HG03066 (cell line): ENCODE data around the gene ZDHHC8.
"Not testable (repeated sequence)": the region's sequence is repeated elsewhere in the genome, so short reads cannot be mapped to it uniquely, and the experiment has no call there.

Source experiments
- ATAC-seq: cut with Tn5 transposase; IDR thresholded peaks from one replicate; pipeline ENCODE4 v1.9.1; 2021; ENCODE audit warnings: low read depth; ENCODE audit not compliant: unreplicated experiment

The ZDHHC8 gene

DNA sequence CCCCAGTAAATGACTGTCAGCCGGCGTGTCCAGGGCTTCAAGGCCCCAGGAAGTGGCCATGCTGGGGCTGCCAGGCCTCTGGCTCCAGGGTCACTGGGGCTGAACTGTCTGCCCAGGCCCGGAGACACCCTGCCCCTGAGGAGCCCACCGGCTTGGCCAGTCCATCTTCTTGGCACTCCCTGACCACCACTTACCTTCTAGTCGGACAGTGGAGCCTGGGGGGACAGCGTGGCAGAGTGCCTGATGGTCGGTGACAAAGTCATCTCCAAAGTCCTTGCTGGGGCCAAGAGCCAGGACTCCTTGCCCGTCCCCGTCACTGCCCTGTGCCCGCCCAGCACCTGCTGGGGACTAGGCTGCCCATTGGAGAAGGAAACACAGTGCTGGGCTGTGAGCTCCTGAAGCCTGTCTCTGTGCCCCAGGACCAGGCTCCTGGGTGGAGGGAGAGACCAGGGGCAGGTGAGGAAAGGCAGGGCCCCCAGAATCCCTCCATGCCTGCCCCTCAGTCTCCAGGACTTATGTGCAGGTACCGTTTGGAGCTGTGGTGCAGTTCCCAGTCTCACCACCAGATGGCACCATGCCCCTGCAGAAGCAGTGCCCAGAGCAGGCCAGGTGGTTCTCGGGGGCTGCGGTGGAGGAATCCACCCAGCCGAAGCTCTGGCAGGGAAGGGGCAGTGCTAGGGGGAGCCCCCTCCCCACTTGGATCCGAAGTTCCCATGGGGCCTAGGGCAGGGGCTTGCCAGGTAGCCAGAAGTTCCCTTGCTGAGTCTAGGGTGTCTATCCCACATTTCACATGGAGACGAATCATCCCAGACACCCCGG is 25.2 kb downstream of the ZDHHC8 start:
- no peak for ATAC-seq

DNA sequence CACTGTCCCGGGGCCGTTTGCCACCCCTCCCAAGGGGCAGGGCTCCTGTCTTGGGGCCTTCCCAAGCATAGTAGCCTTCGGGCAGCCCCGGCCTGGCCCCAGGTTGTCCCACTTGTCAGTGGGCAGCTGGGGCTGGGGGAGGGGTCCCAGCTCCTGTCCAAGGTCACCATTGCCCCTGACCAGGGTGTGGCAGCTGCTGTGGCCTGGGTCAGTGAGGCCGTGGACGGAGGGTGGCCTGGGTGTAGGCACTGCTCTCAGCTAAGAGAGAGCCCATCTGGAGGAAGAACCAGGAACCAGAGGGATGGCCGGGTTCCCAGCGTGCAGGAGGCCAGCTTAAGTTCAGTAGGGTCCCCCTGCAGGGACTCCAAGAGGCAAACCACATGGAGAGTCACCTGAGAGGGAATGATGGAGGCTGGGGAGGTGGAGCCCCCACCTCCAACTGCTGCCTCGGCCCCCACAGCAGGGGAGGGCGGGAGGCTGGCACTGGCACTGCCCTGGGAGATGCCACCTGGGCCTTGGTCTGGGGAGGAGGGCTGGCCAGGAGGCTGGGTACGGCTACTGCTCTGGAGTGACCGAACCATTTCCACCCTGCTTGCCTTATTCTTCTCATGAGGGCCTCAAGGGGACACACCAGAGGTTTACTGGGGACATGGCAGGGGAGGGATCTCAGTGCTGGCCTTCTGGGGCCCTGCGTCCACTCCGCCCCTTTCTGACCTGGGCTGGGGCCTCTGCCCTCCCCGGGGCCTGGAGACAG is 26.0 kb downstream of the ZDHHC8 start:
- ATAC-seq, result no peak

GRCh38 chr22:20158391-20159036 is 26.9 kb downstream of the ZDHHC8 start:
- ATAC-seq, result no peak

DNA sequence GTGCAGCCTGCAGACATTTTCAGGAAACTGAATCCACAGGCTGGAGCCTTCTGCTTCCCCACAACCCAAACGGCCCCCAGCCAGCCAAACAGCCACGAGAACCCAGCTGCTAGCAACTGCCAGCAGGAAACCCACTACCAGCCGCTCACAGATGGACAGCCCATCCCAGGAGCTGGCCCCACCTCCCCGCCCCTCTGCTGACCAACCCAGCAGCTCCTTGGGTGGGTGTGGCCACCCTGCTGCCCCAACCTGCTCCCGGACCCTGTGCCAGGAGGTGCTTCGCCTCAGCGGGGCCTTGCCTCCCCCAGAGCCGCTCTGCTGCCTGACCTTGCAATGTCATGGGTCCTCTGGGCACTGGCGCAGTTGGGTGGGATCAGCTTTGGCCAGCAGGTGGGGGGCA is 27.5 kb downstream of the ZDHHC8 start:
- ATAC-seq, result no peak

GRCh38 chr22:20159531-20159930 is 27.9 kb downstream of the ZDHHC8 start:
- ATAC-seq, result not testable (repeated sequence)

- ATAC-seq, result no peak
Observed at GRCh38 chr22:20160041-20160440, 28.4 kb downstream of the ZDHHC8 start.

- ATAC-seq, result no peak
Observed at GRCh38 chr22:20164863-20165262, 33.3 kb downstream of the ZDHHC8 start.

DNA sequence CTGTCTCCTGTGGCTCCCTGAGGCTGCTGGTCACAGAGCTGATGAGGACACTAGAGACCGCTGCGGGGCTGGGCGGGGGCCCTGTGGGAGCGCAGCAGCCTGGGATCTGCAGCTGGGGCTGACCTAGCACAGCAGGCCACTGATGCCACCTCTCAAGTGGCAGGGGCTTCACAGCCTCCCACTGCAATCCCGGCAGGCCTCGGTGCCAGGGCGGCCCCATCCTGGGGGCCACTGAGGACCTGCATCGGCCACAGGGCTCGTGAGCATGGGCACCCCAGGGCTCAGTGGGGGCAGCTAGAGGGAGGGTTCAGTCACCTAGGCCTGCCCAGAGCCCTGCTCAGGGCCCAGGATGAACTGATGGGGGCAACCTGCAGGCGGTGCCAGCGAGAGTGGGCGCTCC is 33.8 kb downstream of the ZDHHC8 start:
- no peak for ATAC-seq

DNA sequence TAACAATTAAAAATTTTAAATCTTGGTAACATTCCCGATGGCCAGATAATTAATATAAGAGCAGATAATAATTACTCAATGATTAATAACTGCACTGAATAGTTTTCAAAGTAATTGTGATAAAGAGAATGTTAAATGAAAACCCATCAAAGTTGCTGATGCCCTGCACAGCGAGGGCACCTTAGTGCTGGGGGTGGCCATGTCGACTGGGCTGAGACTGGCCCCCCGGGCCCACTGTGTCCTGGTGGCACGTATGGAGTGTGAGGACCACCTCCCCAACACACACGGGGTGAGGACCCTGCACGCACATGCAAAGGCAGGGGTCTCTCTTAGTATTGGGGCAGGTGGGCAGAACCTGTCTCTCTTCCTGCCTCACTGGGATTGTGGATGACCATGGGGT is 34.3 kb downstream of the ZDHHC8 start:
- no peak for ATAC-seq

- ATAC-seq, result no peak
Observed at GRCh38 chr22:20166703-20167102, 35.1 kb downstream of the ZDHHC8 start.

- no peak for ATAC-seq
Observed at GRCh38 chr22:20167643-20168322, 36.2 kb downstream of the ZDHHC8 start.

GRCh38 chr22:20169253-20169822 is 37.7 kb downstream of the ZDHHC8 start:
- no peak for ATAC-seq

GRCh38 chr22:20170170-20170569 is 38.6 kb downstream of the ZDHHC8 start:
- ATAC-seq, result no peak

- no peak for ATAC-seq
Observed at GRCh38 chr22:20171288-20172140, 39.9 kb downstream of the ZDHHC8 start.

- no peak for ATAC-seq
Observed at GRCh38 chr22:20172141-20172613, 40.6 kb downstream of the ZDHHC8 start.

GRCh38 chr22:20173246-20173645 is 41.6 kb downstream of the ZDHHC8 start:
- no peak for ATAC-seq

- ATAC-seq, result no peak
Observed at GRCh38 chr22:20173772-20174171, 42.2 kb downstream of the ZDHHC8 start.

GRCh38 chr22:20174785-20175596 is 43.4 kb downstream of the ZDHHC8 start:
- no peak for ATAC-seq

DNA sequence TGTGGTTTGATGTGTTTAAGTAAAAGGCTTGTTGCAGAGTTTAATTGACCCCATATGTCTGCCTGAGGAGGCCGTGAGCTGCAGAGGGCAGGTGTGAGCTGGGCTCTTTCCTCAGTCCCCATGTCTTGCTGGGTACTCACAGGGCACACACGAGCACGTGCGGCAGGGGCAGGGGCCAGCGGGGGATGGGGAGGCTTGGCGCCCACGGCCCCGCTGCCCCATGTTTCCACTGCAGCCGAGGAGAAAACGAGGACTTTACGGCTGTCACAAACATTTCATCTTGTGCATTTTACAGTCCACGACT is 43.9 kb downstream of the ZDHHC8 start:
- no peak for ATAC-seq
